Measurements from ENCODE around the gene SLC5A12. TPM values are rescaled to one million over a fixed set of nuclear protein-coding genes. Genes with fewer than 3 reads are reported as not detected.

SLC5A12 gene
- total RNA-seq, 1 donor from 2014 or later: 3.6 TPM

DNA sequence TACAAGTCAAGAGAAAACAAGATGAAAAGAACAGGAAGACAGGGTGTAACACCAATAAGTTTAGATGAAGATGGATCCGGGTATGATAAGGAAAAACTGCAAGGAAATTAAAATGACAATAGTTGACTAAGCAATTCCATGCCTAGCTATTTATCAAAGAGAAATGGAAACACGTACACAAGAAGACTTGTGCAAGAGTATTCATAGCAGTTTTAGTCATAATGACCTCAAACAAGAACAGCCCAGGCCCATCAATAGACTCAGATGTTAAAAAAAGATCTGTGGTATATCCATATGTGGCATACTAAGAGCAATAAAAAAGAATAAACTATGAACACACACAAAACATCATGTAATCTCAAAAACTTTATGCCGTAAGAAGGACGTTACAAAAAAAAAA is 33.2 kb downstream of the SLC5A12 start:
- H3K36me3 Mint-ChIP-seq (ENCODE audit: insufficient read depth): no peaks in the 10 kb centered on the region
- H3K4me1 Mint-ChIP-seq (ENCODE audit: low read depth): no peaks in the 10 kb centered on the region
- no peak for DNase-seq (ENCODE audit: low spot score, unreplicated experiment)
- no peak overlapping the region for H3K27ac Mint-ChIP-seq
- no peaks in the 10 kb centered on the region for H3K9me3 Mint-ChIP-seq (ENCODE audit: low read depth)
- H3K4me3 Mint-ChIP-seq (ENCODE audit: low read depth): no peak overlapping the region
- H3K27me3 Mint-ChIP-seq: no peaks in the 10 kb centered on the region
- TF ChIP-seq, protein P1, sequence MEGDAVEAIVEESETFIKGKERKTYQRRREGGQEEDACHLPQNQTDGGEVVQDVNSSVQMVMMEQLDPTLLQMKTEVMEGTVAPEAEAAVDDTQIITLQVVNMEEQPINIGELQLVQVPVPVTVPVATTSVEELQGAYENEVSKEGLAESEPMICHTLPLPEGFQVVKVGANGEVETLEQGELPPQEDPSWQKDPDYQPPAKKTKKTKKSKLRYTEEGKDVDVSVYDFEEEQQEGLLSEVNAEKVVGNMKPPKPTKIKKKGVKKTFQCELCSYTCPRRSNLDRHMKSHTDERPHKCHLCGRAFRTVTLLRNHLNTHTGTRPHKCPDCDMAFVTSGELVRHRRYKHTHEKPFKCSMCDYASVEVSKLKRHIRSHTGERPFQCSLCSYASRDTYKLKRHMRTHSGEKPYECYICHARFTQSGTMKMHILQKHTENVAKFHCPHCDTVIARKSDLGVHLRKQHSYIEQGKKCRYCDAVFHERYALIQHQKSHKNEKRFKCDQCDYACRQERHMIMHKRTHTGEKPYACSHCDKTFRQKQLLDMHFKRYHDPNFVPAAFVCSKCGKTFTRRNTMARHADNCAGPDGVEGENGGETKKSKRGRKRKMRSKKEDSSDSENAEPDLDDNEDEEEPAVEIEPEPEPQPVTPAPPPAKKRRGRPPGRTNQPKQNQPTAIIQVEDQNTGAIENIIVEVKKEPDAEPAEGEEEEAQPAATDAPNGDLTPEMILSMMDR (IDR thresholded peaks at IDR 0.05; ENCODE audit: unreplicated experiment): no peak

- H3K36me3 Mint-ChIP-seq (ENCODE audit: insufficient read depth): no peaks in the 10 kb centered on the region
- no peaks in the 10 kb centered on the region for H3K27me3 Mint-ChIP-seq
- no peaks in the 10 kb centered on the region for H3K9me3 Mint-ChIP-seq (ENCODE audit: low read depth)
- DNase-seq (ENCODE audit: low spot score, unreplicated experiment): no peak
- TF ChIP-seq, protein P1 (IDR thresholded peaks at IDR 0.05; ENCODE audit: unreplicated experiment): no peak
- H3K4me3 Mint-ChIP-seq (ENCODE audit: low read depth): no peak overlapping the region
- H3K4me1 Mint-ChIP-seq (ENCODE audit: low read depth): no peaks in the 10 kb centered on the region
- H3K27ac Mint-ChIP-seq: no peak overlapping the region
These were observed 34.5 kb downstream of the SLC5A12 start for GRCh38 chr11:26687351-26687750.

- H3K27ac Mint-ChIP-seq: no peak overlapping the region
- H3K4me1 Mint-ChIP-seq (ENCODE audit: low read depth): no peaks in the 10 kb centered on the region
- H3K36me3 Mint-ChIP-seq (ENCODE audit: insufficient read depth): no peaks in the 10 kb centered on the region
- H3K27me3 Mint-ChIP-seq: no peaks in the 10 kb centered on the region
- TF ChIP-seq, protein P1 (IDR thresholded peaks at IDR 0.05; ENCODE audit: unreplicated experiment): no peak
- DNase-seq (ENCODE audit: low spot score, unreplicated experiment): no peak
- no peaks in the 10 kb centered on the region for H3K9me3 Mint-ChIP-seq (ENCODE audit: low read depth)
- no peak overlapping the region for H3K4me3 Mint-ChIP-seq (ENCODE audit: low read depth)
These were observed 44.3 kb downstream of the SLC5A12 start for GRCh38 chr11:26677566-26677965.

DNA sequence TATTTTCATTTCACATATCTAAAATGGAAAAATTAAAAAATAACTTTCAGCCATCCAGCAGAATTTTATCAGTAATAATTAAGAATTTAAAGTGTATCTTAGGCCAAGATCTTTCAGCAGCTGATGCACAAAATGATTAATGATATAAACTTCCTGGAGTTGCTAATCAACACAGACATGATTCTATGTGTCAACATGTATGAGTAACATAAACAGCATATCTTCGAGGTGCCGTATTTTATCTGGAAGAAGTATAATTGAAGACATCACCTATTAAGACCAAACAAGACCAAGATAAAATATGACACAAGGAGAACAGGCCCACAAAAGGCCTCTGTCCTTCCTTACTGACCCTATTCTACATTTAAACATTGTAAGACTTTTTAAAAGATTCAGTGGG is 45.2 kb downstream of the SLC5A12 start:
- H3K36me3 Mint-ChIP-seq (ENCODE audit: insufficient read depth): no peaks in the 10 kb centered on the region
- H3K9me3 Mint-ChIP-seq (ENCODE audit: low read depth): no peaks in the 10 kb centered on the region
- no peaks in the 10 kb centered on the region for H3K27me3 Mint-ChIP-seq
- H3K27ac Mint-ChIP-seq: no peak overlapping the region
- TF ChIP-seq, protein P1 (IDR thresholded peaks at IDR 0.05; ENCODE audit: unreplicated experiment): no peak
- peaks cover 2% of the 10 kb centered on the region for H3K4me1 Mint-ChIP-seq (ENCODE audit: low read depth)
- DNase-seq (ENCODE audit: low spot score, unreplicated experiment): no peak
- H3K4me3 Mint-ChIP-seq (ENCODE audit: low read depth): no peak overlapping the region

DNA sequence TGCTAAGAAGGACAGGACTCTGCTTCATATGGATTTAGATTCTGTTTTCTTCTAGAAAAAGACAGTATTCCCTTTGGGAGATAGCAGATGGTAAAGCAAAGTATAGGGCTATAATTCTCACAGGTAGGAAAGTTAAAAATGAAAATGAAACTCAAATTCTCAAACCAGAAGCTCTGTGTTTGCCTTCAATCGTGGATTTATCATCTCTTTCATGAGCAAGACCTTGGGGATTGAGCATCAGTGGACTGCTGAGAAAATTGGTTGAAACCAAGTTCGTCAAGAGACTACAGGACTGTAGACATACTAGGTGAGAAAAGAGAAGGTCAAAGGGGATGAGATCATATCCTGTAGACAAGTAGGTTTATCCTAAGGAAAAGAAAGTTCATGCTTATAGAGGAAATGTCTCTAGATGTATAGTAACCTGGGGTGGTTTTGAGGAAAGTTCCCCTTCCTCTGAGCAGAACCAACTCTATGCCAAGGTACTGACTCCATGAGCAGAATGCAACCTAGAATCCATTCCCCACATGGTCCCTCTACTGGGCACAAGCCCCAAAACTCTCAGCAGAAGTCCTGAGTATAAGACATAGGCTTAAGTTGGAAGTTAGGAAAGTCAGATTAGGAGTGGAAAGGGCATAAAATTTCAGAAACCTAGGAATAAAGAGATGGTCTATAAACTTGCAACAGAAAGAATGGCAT is 46.5 kb downstream of the SLC5A12 start:
- no peaks in the 10 kb centered on the region for H3K27me3 Mint-ChIP-seq

More for the DNA sequence above, 46.5 kb downstream of the SLC5A12 start:
- no peak overlapping the region for H3K27ac Mint-ChIP-seq
- TF ChIP-seq, protein P1 (IDR thresholded peaks at IDR 0.05; ENCODE audit: unreplicated experiment): no peak
- no peak for DNase-seq (ENCODE audit: low spot score, unreplicated experiment)
- peaks cover 2% of the 10 kb centered on the region for H3K4me1 Mint-ChIP-seq (ENCODE audit: low read depth)
- H3K4me3 Mint-ChIP-seq (ENCODE audit: low read depth): no peak overlapping the region
- no peaks in the 10 kb centered on the region for H3K36me3 Mint-ChIP-seq (ENCODE audit: insufficient read depth)
- H3K9me3 Mint-ChIP-seq (ENCODE audit: low read depth): no peaks in the 10 kb centered on the region
